Endothelial cell of umbilical vein (primary cell): ENCODE measurements around the gene KCNQ2. TPM values are rescaled to one million over a fixed set of nuclear protein-coding genes. Genes with fewer than 3 reads are reported as not detected.

Experiments
- BruUV-seq: library from RNA; stranded (reverse); fragments of 400-500 nt; replicated peaks from 2 replicates; lab custom pipeline; 2021; lab: Mats Ljungman, UMichigan
- CTCF ChIA-PET: fragments of 300-600, 350-600 bp; sonication (Branson Sonifier 250); formaldehyde crosslinking; loops from one replicate; lab custom pipeline; 2021; ENCODE audit warnings: antibody characterized with exemption, inconsistent platforms; lab: Charles Lee
- POLR2A ChIA-PET: fragments of 300-600, 350-600 bp; sonication (Branson Sonifier 250); formaldehyde crosslinking; loops from one replicate; lab custom pipeline; 2021; ENCODE audit warnings: antibody characterized with exemption, inconsistent platforms; lab: Charles Lee
- DNase-seq: peaks from one replicate; pipeline ENCODE4 v3.0.0-alpha.2; 2011; ENCODE audit warnings: low read depth, low spot score
- FAIRE-seq: peaks from 2 replicates; lab custom pipeline; 2011; peaks lifted over from hg19 to GRCh38; lab: Jason Lieb, UNC
- H2AFZ ChIP-seq: 2 replicates; pipeline ENCODE4 v1.6.0; 2012; ENCODE audit warnings: low read depth, low read length, control low read depth, inconsistent platforms
- H3K27ac ChIP-seq: 2 replicates; pipeline ENCODE4 v1.5.1; 2011; ENCODE audit warnings: low read depth, mild to moderate bottlenecking, control low read depth, low read length, moderate library complexity; ENCODE audit not compliant: insufficient read depth
- H3K27me3 ChIP-seq, 2 experiments: 2 replicates each; pipeline versions ENCODE4 v1.6.0 to v1.6.1; 2011; ENCODE audit warnings: low read length in 2 of 2, mixed read lengths in 1 of 2; ENCODE audit not compliant: control insufficient read depth in 2 of 2, insufficient read depth in 2 of 2
- H3K36me3 ChIP-seq, 2 experiments: 2 replicates in 1 of 2; 3 replicates in 1 of 2; pipeline ENCODE4 v1.5.1; 2011; ENCODE audit warnings: low read length in 2 of 2, mild to moderate bottlenecking in 1 of 2, moderate library complexity in 1 of 2; ENCODE audit not compliant: control insufficient read depth in 2 of 2, insufficient read depth in 2 of 2; ENCODE audit errors: extremely low read depth in 1 of 2
- H3K4me1 ChIP-seq: 3 replicates; pipeline ENCODE4 v1.5.1; 2011; ENCODE audit warnings: mild to moderate bottlenecking, low read length; ENCODE audit not compliant: control insufficient read depth, insufficient read depth; ENCODE audit errors: extremely low read depth
- H3K4me2 ChIP-seq: 2 replicates; pipeline ENCODE4 v1.6.1; 2011; ENCODE audit warnings: low read length, control low read depth, mixed read lengths; ENCODE audit not compliant: insufficient read depth
- H3K4me3 ChIP-seq, 3 experiments: fragments of 200-600 bp in 1 of 3; sonication (generic), shearing (Covaris generic) in 1 of 3; replicated peaks in 1 of 3; 2 replicates each; pipeline ENCODE4 v1.5.1; 2011 to 2016; ENCODE audit warnings: control low read depth in 3 of 3, low read length in 3 of 3, mild to moderate bottlenecking in 2 of 3, inconsistent platforms in 1 of 3, low read depth in 1 of 3, moderate library complexity in 1 of 3; ENCODE audit not compliant: insufficient read depth in 1 of 3
- H3K79me2 ChIP-seq: 2 replicates; pipeline ENCODE4 v1.6.0; 2012; ENCODE audit warnings: low read length, inconsistent platforms; ENCODE audit not compliant: control insufficient read depth, insufficient read depth
- H3K9ac ChIP-seq: replicated peaks from 2 replicates; pipeline ENCODE3; 2011; ENCODE audit warnings: low read length, control low read depth; ENCODE audit not compliant: insufficient read depth; ENCODE audit errors: extremely low read depth
- H3K9me1 ChIP-seq: replicated peaks from 3 replicates; pipeline ENCODE4 v1.6.0; 2011; ENCODE audit warnings: mild to moderate bottlenecking, low read length; ENCODE audit not compliant: control insufficient read depth, insufficient read depth; ENCODE audit errors: extremely low read depth
- H3K9me3 ChIP-seq: replicated peaks from 2 replicates; pipeline ENCODE4 v1.5.1; 2012; ENCODE audit warnings: low read length, inconsistent platforms; ENCODE audit not compliant: control insufficient read depth, insufficient read depth
- H4K20me1 ChIP-seq: replicated peaks from 2 replicates; pipeline ENCODE3; 2011; ENCODE audit warnings: mild to moderate bottlenecking, low read length; ENCODE audit not compliant: control insufficient read depth, insufficient read depth; ENCODE audit errors: extremely low read depth
- EZH2 ChIP-seq: IDR thresholded peaks from 2 replicates; pipeline ENCODE4 v1.6.1; 2012; ENCODE audit warnings: borderline replicate concordance, low read depth, mild to moderate bottlenecking, moderate library complexity, low read length, inconsistent platforms; ENCODE audit not compliant: severe bottlenecking
- FOS ChIP-seq: IDR thresholded peaks from 2 replicates; pipeline ENCODE4 v1.6.1; 2011; ENCODE audit warnings: mild to moderate bottlenecking, low read length, moderate library complexity, borderline replicate concordance; ENCODE audit not compliant: insufficient read depth
- GATA2 ChIP-seq: IDR thresholded peaks from 2 replicates; pipeline ENCODE4 v1.7.0; 2011; ENCODE audit warnings: low read depth, mild to moderate bottlenecking, moderate library complexity, mixed read lengths, low read length; ENCODE audit not compliant: insufficient read length, insufficient read depth
- JUN ChIP-seq: IDR thresholded peaks from 2 replicates; pipeline ENCODE4 v1.6.1; 2011; ENCODE audit warnings: borderline replicate concordance, low read depth; ENCODE audit not compliant: insufficient read length, insufficient read depth
- MAX ChIP-seq: IDR thresholded peaks from 2 replicates; pipeline ENCODE4 v1.6.1; 2011; ENCODE audit not compliant: insufficient read depth, insufficient read length
- MYC ChIP-seq: IDR thresholded peaks from one replicate; pipeline ENCODE4 v1.6.1; 2011; ENCODE audit warnings: mild to moderate bottlenecking, low read depth, low read length
- POLR2A ChIP-seq: IDR thresholded peaks from 2 replicates; pipeline ENCODE4 v1.6.1; 2012; ENCODE audit warnings: low read depth, mild to moderate bottlenecking, control low read depth, low read length
- POLR2AphosphoS5 ChIP-seq: IDR thresholded peaks from 2 replicates; pipeline ENCODE4 v1.6.1; 2012; ENCODE audit warnings: low read depth, mild to moderate bottlenecking, control low read depth, low read length, moderate library complexity; ENCODE audit not compliant: insufficient read depth
- dilution Hi-C: fragments of 300-500 bp; cut with MboI; formaldehyde crosslinking; loops from one replicate; pipeline ENCODE4 v1.15.0; 2019; ENCODE audit warnings: low sequenced_read_pairs; ENCODE audit not compliant: extremely low pct_ligation_motif_present
- intact Hi-C: fragments of 100-400 bp; cut with micrococcal nuclease; formaldehyde crosslinking; loops from one replicate; pipeline ENCODE4 v1.10.0; 2022
- polyA plus RNA-seq, 4 experiments: library from polyadenylated mRNA; depleted of rRNA in 3 of 4; stranded (reverse) in 3 of 4; unstranded in 1 of 4; fragments of >200 nt; gene quantifications; 2 replicates each; pipeline versions ENCODE4 v1.2.1 to v1.2.3, GENCODE V29; 2011 to 2012; ENCODE audit warnings: missing spikeins in 1 of 4
- total RNA-seq: library from RNA; stranded (reverse); gene quantifications from 2 replicates; pipeline ENCODE4 v1.2.3, GENCODE V29; 2021
- TF ChIP-seq, protein P1 (sequence below), 2 donors: IDR thresholded peaks; 1 replicate in 1 of 2; 2 replicates in 1 of 2; pipeline ENCODE4 v1.5.1; 2011; ENCODE audit warnings: low read length in 2 of 2, mild to moderate bottlenecking in 2 of 2, moderate library complexity in 2 of 2, control low read depth in 1 of 2, inconsistent platforms in 1 of 2, low read depth in 1 of 2; ENCODE audit not compliant: insufficient read depth in 1 of 2; ENCODE audit errors: extremely low read depth in 1 of 2

KCNQ2 gene
- total and polyA plus RNA-seq, 2 donors (not counting 3 experiments of a cell fraction or from before 2014, with no cell fraction given) = not detected

DNA sequence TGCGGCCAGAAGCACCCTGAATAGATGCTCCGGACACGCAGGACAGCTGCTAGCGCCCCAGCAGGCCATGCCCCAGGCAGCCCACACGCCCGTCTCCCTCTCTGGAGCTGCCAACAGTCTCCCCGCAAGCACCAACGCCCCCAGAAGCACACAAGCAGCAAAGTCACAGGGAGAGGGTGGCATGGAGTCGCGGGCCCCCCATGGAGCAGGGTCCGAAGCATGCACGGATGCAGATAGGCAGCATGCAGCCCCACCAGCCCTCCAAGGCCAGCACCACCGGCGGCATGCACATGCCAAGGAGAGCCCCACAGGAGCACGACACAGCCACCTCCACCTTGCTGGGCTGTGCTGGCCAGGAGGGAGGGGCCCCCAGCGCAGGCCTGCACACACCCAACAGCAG, 53.8 kb downstream of the KCNQ2 start:
- BruUV-seq = no TSS peak
- POLR2A ChIA-PET = no interaction called here
- H3K79me2 ChIP-seq = no peaks in the 10 kb centered on the region
- intact Hi-C loops = no loop called here
- TF ChIP-seq FOS = no peak
- no peak for TF ChIP-seq MAX
- no peak for TF ChIP-seq POLR2A
- no peak for TF ChIP-seq POLR2AphosphoS5
- TF ChIP-seq, protein P1, sequence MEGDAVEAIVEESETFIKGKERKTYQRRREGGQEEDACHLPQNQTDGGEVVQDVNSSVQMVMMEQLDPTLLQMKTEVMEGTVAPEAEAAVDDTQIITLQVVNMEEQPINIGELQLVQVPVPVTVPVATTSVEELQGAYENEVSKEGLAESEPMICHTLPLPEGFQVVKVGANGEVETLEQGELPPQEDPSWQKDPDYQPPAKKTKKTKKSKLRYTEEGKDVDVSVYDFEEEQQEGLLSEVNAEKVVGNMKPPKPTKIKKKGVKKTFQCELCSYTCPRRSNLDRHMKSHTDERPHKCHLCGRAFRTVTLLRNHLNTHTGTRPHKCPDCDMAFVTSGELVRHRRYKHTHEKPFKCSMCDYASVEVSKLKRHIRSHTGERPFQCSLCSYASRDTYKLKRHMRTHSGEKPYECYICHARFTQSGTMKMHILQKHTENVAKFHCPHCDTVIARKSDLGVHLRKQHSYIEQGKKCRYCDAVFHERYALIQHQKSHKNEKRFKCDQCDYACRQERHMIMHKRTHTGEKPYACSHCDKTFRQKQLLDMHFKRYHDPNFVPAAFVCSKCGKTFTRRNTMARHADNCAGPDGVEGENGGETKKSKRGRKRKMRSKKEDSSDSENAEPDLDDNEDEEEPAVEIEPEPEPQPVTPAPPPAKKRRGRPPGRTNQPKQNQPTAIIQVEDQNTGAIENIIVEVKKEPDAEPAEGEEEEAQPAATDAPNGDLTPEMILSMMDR (IDR thresholded peaks at IDR 0.05; ENCODE audit: extremely low read depth in 1 of 2, insufficient read depth in 1 of 2, low read depth in 1 of 2, low read length in 2 of 2) = no peak
- TF ChIP-seq JUN = no peak
- TF ChIP-seq EZH2 = no peak
- no peak for TF ChIP-seq GATA2
- TF ChIP-seq MYC = no peak
- dilution Hi-C loops = no loop called here
- no peak overlapping the region for H3K27ac ChIP-seq
- H3K4me1 ChIP-seq = no peaks in the 10 kb centered on the region
- H3K9me3 ChIP-seq = no peaks in the 10 kb centered on the region
- H3K9ac ChIP-seq = no peak overlapping the region
- H2AFZ ChIP-seq = no peak overlapping the region
- no peak overlapping the region for H3K4me2 ChIP-seq
- H4K20me1 ChIP-seq = no peaks in the 10 kb centered on the region
- CTCF ChIA-PET = no interaction called here
- no peak overlapping the region for H3K4me3 ChIP-seq
- no peaks in the 10 kb centered on the region for H3K9me1 ChIP-seq
- no peak for DNase-seq
- H3K27me3 ChIP-seq = no peaks in the 10 kb centered on the region
- no peaks in the 10 kb centered on the region for H3K36me3 ChIP-seq
- FAIRE-seq = no peak
